Neural progenitor cell (in vitro differentiated cells): ENCODE data around the gene RASGRF1.

Source experiments
- EZH2 ChIP-seq: fragments of 200-600 bp; sonication (generic); IDR thresholded peaks from 2 replicates; pipeline ENCODE4 v1.6.1; 2017; ENCODE audit warnings: antibody characterized with exemption, mild to moderate bottlenecking, moderate library complexity
- EZH2phosphoT487 ChIP-seq: fragments of 200-600 bp; sonication (generic); IDR thresholded peaks from 2 replicates; pipeline ENCODE4 v1.6.1; 2017; ENCODE audit warnings: antibody characterized with exemption
- TF ChIP-seq, protein P1 (sequence below): fragments of 200-600 bp; sonication (generic); IDR thresholded peaks from 2 replicates; pipeline ENCODE4 v1.5.1; 2017; ENCODE audit warnings: antibody characterized with exemption, mild to moderate bottlenecking

GRCh38 chr15:79015416-79015815, 75.2 kb downstream of the RASGRF1 start:
- TF ChIP-seq, protein P1, sequence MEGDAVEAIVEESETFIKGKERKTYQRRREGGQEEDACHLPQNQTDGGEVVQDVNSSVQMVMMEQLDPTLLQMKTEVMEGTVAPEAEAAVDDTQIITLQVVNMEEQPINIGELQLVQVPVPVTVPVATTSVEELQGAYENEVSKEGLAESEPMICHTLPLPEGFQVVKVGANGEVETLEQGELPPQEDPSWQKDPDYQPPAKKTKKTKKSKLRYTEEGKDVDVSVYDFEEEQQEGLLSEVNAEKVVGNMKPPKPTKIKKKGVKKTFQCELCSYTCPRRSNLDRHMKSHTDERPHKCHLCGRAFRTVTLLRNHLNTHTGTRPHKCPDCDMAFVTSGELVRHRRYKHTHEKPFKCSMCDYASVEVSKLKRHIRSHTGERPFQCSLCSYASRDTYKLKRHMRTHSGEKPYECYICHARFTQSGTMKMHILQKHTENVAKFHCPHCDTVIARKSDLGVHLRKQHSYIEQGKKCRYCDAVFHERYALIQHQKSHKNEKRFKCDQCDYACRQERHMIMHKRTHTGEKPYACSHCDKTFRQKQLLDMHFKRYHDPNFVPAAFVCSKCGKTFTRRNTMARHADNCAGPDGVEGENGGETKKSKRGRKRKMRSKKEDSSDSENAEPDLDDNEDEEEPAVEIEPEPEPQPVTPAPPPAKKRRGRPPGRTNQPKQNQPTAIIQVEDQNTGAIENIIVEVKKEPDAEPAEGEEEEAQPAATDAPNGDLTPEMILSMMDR: no peak
- TF ChIP-seq EZH2 (no peak), EZH2phosphoT487 (no peak)
